HG02610 (cell line): Measurements from ENCODE around the gene IL13.
"Not testable (repeated sequence)": the region's sequence is repeated elsewhere in the genome, so short reads cannot be mapped to it uniquely, and the experiment has no call there.

Experiments
- ATAC-seq: cut with Tn5 transposase; IDR thresholded peaks from one replicate; pipeline ENCODE4 v1.9.1; 2021; ENCODE audit warnings: mild to moderate bottlenecking, moderate library complexity; ENCODE audit not compliant: unreplicated experiment

The IL13 gene

GRCh38 chr5:132687995-132688394, 30.0 kb downstream of the IL13 start:
- no peak for ATAC-seq

GRCh38 chr5:132688536-132689339, 30.8 kb downstream of the IL13 start:
- ATAC-seq, result no peak

DNA sequence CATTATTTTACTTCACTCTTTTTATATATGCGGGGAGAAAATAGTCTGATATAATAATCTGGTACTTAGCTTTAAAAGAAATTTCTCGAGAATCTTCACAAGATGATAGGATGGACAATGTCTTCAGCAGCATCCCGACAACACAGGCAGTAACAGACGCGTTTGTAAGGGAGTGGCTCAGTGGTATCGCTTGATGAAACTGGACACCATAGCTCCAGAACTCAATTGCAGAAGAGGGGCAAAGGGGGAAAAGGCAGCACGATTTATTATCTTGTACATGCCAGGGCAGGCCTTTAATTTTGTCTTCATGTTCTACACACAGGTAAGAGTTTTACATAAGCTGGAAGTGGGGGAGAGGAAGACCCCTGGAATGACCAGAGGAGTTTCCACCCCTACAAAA, 31.5 kb downstream of the IL13 start:
- no peak for ATAC-seq

DNA sequence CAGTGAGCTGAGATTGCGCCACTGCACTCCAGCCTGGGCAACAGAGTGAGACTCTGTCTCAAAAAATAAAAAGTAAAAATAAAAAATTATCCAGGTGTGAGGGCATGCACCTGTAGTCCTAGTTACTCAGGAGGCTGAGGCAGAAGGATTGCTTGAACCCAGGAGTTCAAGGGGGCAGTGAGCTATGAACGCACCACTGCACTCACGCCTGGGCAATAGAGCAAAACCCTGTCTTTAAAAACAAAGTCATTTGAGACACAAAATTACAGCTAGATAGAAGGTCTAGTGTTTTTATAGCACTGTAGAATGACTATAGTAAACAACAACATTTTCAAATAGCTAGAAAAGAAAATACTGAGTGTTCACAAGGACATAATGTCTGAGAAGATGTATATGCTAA, 32.2 kb downstream of the IL13 start:
- no peak for ATAC-seq

DNA sequence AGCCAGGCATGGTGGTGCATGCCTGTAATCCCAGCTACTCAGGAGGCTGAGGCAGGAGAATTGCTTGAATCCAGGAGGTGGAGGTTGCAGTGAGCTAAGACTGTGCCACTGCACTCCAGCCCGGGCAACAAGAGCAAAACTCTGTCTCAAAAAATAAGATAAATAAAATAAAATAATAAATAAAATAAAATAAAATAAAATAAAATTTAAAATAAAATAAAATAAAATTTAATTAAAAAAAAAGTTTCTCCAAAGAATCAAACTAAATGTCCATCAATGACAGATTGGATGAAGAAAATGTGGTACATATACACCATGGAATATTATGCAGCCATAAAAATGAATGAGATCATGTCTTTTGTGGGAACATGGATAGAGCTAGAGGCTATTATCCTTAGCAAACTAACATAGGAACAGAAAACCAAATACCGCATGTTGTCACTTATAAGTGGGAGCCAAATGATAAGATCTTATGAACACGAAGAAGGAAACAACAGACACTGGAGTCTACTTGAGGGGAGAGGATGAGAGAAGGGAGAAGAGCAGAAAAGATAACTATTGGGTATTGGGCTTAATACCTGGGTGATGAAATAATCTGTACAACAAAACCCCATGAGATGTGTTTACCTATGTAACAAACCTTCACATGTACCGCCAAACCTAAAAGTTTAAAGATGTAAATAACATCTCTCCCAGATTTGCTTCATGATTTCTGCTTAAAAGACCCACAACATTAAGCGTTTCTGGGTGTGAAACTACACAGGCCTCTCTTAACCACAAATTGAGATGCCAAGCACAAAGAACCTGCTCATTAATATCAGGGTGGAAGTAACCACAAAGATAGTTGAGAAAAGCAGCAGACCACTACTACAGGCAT, 34.0 kb downstream of the IL13 start:
- ATAC-seq, result not testable (repeated sequence)

- no peak for ATAC-seq
These were observed 34.6 kb downstream of the IL13 start for GRCh38 chr5:132692632-132692967.

- ATAC-seq, result no peak
These were observed 38.0 kb downstream of the IL13 start for GRCh38 chr5:132695956-132696355.

DNA sequence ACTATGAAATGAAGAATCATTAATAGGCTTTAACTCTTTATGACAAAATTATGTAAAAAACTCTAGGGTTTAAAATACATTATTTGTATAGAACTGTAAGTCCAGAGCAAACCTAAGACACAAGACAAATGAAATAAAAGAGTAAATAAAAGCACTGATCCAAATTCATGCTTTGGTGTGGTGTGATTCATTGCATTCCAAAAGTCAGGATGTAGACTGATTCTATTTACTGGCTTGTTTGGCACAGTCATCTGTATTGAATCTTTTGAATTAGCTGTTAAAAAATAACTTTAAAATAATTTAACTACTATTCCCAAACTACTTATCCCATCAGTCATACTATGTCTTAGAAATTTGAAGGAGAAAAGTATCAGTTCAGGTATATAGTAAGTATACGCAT, 46.9 kb downstream of the IL13 start:
- ATAC-seq, result no peak

DNA sequence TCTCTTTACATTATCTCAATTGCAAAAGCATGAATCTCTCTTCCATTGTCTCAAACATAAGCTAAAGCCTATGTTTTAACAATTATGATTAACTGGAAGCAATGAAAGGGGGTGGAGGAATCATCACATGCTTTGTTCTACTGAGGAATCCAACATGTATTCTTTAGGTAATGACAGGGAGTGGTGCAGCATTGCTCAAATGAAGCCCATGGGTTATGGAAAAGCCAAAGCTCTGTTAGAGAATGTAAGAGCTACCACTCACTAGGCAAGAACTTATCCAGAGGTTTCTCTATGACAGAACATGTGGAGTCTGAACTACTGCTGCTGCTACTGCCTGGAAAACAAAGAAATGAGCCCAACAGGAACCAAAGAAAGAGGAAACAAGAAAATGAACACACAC, 50.7 kb downstream of the IL13 start:
- ATAC-seq, result no peak
